Skeletal muscle tissue (tissue), 1 donor: ENCODE data around the gene MTMR8. TPM values are rescaled to one million over a fixed set of nuclear protein-coding genes. Genes with fewer than 3 reads are reported as not detected.

Experiments
- total RNA-seq: library from RNA; depleted of rRNA; stranded (reverse); fragments of >200 nt; gene quantifications from one replicate; pipeline ENCODE4 v1.2.3, GENCODE V29; 2014

Gene MTMR8
- total RNA-seq, 1 donor from 2014 or later, result 2.6 TPM

Other genes with a start within 250 kb of the MTMR8 start
- 5.7 TPM for gene AMER1, start 189.7 kb downstream of the MTMR8 start, total RNA-seq
- 8.4 TPM for gene ASB12, start 164.8 kb downstream of the MTMR8 start, total RNA-seq